GM23338 (cell line): ENCODE data around the gene TMPRSS11D. TPM values are rescaled to one million over a fixed set of nuclear protein-coding genes. Genes with fewer than 3 reads are reported as not detected.

Experiments
- ATAC-seq: fragments of 200-7000 bp; cut with Tn5 transposase; 3 replicates; pipeline ENCODE4 v1.9.1; 2020
- DNase-seq: peaks from one replicate; pipeline ENCODE4 v3.0.0-alpha.2; 2015; ENCODE audit warnings: low spot score
- H2AFZ ChIP-seq: fragments of 200-600 bp; sonication (generic); 2 replicates; pipeline ENCODE4 v1.8.0; 2016; ENCODE audit warnings: antibody characterized with exemption, mild to moderate bottlenecking, moderate library complexity
- H3F3A ChIP-seq: fragments of 200-600 bp; sonication (generic); replicated peaks from 2 replicates; pipeline ENCODE4 v1.8.0; 2017; ENCODE audit warnings: antibody characterized with exemption, mixed run types, low read depth
- H3K27ac ChIP-seq: fragments of 200-600 bp; sonication (generic); 2 replicates; pipeline ENCODE4 v1.6.1; 2016; ENCODE audit warnings: low read depth
- H3K27me3 ChIP-seq: fragments of 200-600 bp; sonication (generic); 2 replicates; pipeline ENCODE4 v1.8.0; 2016; ENCODE audit warnings: mild to moderate bottlenecking, mixed run types, moderate library complexity; ENCODE audit not compliant: insufficient read depth
- H3K36me3 ChIP-seq: fragments of 200-600 bp; sonication (generic); 2 replicates; pipeline ENCODE4 v1.8.0; 2016; ENCODE audit warnings: mild to moderate bottlenecking; ENCODE audit not compliant: insufficient read depth
- H3K4me1 ChIP-seq: fragments of 200-600 bp; sonication (generic); 2 replicates; pipeline ENCODE4 v1.8.0; 2016; ENCODE audit warnings: mild to moderate bottlenecking, moderate library complexity; ENCODE audit not compliant: insufficient read depth
- H3K4me2 ChIP-seq: fragments of 200-600 bp; sonication (generic); 2 replicates; pipeline ENCODE4 v1.7.1; 2017; ENCODE audit warnings: mixed run types
- H3K4me3 ChIP-seq: fragments of 200-600 bp; sonication (generic); 2 replicates; pipeline ENCODE4 v1.6.1; 2016; ENCODE audit warnings: mixed run types
- H3K79me2 ChIP-seq: fragments of 200-600 bp; sonication (generic); replicated peaks from 2 replicates; pipeline ENCODE4 v1.8.0; 2017; ENCODE audit warnings: mild to moderate bottlenecking; ENCODE audit not compliant: insufficient read depth
- H3K9me2 ChIP-seq: fragments of 200-600 bp; sonication (generic); 2 replicates; pipeline ENCODE4 v1.8.0; 2017; ENCODE audit not compliant: insufficient read depth
- H4K20me1 ChIP-seq: fragments of 200-600 bp; sonication (generic); replicated peaks from 2 replicates; pipeline ENCODE4 v1.8.0; 2017; ENCODE audit warnings: mild to moderate bottlenecking; ENCODE audit not compliant: insufficient read depth
- H3K27ac Mint-ChIP-seq: 2 replicates; pipeline ENCODE4 v1.8.0; 2020; ENCODE audit warnings: inconsistent platforms, mild to moderate bottlenecking, moderate library complexity, mixed read lengths
- H3K27me3 Mint-ChIP-seq: 3 replicates; pipeline ENCODE4 v1.8.0; 2022; ENCODE audit warnings: low read depth, mild to moderate bottlenecking, moderate library complexity, mixed read lengths, inconsistent platforms; ENCODE audit not compliant: insufficient read depth, poor library complexity
- H3K36me3 Mint-ChIP-seq: 3 replicates; pipeline ENCODE4 v1.8.0; 2021; ENCODE audit warnings: low read depth, mild to moderate bottlenecking, inconsistent platforms, moderate library complexity, mixed read lengths
- H3K4me1 Mint-ChIP-seq: 3 replicates; pipeline ENCODE4 v1.8.0; 2020; ENCODE audit warnings: mild to moderate bottlenecking, inconsistent platforms, mixed read lengths
- H3K4me3 Mint-ChIP-seq: 3 replicates; pipeline ENCODE4 v1.8.0; 2021; ENCODE audit warnings: moderate library complexity, mild to moderate bottlenecking, inconsistent platforms, mixed read lengths
- H3K9me3 Mint-ChIP-seq: 3 replicates; pipeline ENCODE4 v1.8.0; 2020; ENCODE audit warnings: moderate library complexity, mild to moderate bottlenecking, inconsistent platforms, mixed read lengths
- CREB1 ChIP-seq: fragments of 250-450 bp; sonication (Bioruptor Pico); IDR thresholded peaks from 2 replicates; pipeline ENCODE4 v1.5.0; 2020; ENCODE audit warnings: low read depth, mild to moderate bottlenecking, moderate library complexity
- CTCF ChIP-seq, 2 experiments: fragments of 200-600 bp in 1 of 2; sonication (generic) in 1 of 2; conservative IDR thresholded peaks; 2 replicates each; pipeline versions ENCODE4 v1.5.1 to v1.6.1; 2016 to 2017; ENCODE audit warnings: antibody characterized with exemption in 2 of 2, low read depth in 2 of 2, mild to moderate bottlenecking in 2 of 2, moderate library complexity in 1 of 2
- EZH2 ChIP-seq: fragments of 200-600 bp; sonication (generic); IDR thresholded peaks from one replicate; pipeline ENCODE4 v1.8.0; 2017; ENCODE audit warnings: antibody characterized with exemption, mild to moderate bottlenecking, low read depth; ENCODE audit not compliant: unreplicated experiment
- EZH2phosphoT487 ChIP-seq: fragments of 200-600 bp; sonication (generic); IDR thresholded peaks from one replicate; pipeline ENCODE4 v1.8.1; 2018; ENCODE audit warnings: antibody characterized with exemption; ENCODE audit not compliant: unreplicated experiment
- JUNB ChIP-seq: IDR thresholded peaks from one replicate; pipeline ENCODE4 v1.6.1; 2016; ENCODE audit warnings: antibody characterized with exemption; ENCODE audit not compliant: unreplicated experiment
- NANOG ChIP-seq: IDR thresholded peaks from 2 replicates; pipeline ENCODE4 v1.6.1; 2016; ENCODE audit warnings: antibody characterized with exemption, borderline replicate concordance
- POLR2AphosphoS5 ChIP-seq: IDR thresholded peaks from 2 replicates; pipeline ENCODE4 v1.6.1; 2016; ENCODE audit warnings: antibody characterized with exemption, low read depth
- REST ChIP-seq: IDR thresholded peaks from one replicate; pipeline ENCODE4 v1.6.1; 2018; ENCODE audit warnings: antibody characterized with exemption; ENCODE audit not compliant: unreplicated experiment
- STAT1 ChIP-seq: IDR thresholded peaks from one replicate; pipeline ENCODE4 v1.6.1; 2016; ENCODE audit warnings: antibody characterized with exemption; ENCODE audit not compliant: unreplicated experiment
- ZNF114 ChIP-seq: fragments of 250-450 bp; sonication (Bioruptor Pico); IDR thresholded peaks from 2 replicates; pipeline ENCODE4 v1.5.0; 2020; ENCODE audit warnings: mild to moderate bottlenecking, moderate library complexity
- ZNF331 ChIP-seq: fragments of 250-450 bp; sonication (Bioruptor Pico); IDR thresholded peaks from 2 replicates; pipeline ENCODE4 v1.5.0; 2020; ENCODE audit warnings: low read depth, mild to moderate bottlenecking, moderate library complexity
- polyA plus RNA-seq: library from polyadenylated mRNA; unstranded; fragments of >200 nt; fragmentation: Nextera tagmentation; extraction: Ambion mirVana; gene quantifications from 2 replicates; pipeline ENCODE4 v1.2.1, GENCODE V29; 2016
- total RNA-seq: library from RNA; depleted of rRNA; stranded (reverse); fragments of >200 nt; shearing (Covaris generic); gene quantifications from 2 replicates; pipeline ENCODE4 v1.2.3, GENCODE V29; 2014
- TF ChIP-seq, protein P1 (sequence below): IDR thresholded peaks from 2 replicates; pipeline ENCODE4 v1.6.1; 2016; ENCODE audit warnings: antibody characterized with exemption
- TF ChIP-seq, protein P2 (sequence below): fragments of 250-450 bp; sonication (Bioruptor Pico); IDR thresholded peaks from 2 replicates; pipeline ENCODE4 v1.5.0; 2020; ENCODE audit warnings: mild to moderate bottlenecking, moderate library complexity

TMPRSS11D gene
- total and polyA plus RNA-seq, 2 experiments from 2014 or later = not detected

DNA sequence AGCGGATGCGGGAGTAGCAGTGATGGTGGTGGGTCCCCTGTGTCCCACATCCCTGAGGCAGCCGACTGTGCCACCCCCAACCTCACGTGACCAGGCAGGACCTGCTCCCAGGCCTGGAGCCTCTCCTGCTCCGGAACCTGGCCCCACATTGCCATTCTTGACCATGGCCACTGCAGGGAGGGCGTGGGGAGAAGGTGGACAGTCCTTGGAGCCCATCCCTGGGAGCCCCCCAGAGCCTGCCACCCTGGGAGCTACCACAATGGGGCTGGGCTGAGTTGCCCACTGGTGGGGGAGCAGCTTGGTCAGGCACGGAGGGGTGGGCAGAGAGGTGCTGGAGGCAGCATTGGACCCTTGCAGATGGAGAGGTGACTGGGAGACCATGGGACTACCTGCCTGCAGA is 42.7 kb upstream of the TMPRSS11D start:
- Mint-ChIP-seq H3K27me3 (no peaks in the 10 kb centered on the region), H3K36me3 (peaks cover 3% of the 10 kb centered on the region; the same call in 1 of the 3 replicates), H3K4me1 (no peaks in the 10 kb centered on the region), H3K27ac (no peak overlapping the region), H3K9me3 (peaks cover 6% of the 10 kb centered on the region), H3K4me3 (no peak overlapping the region)
- DNase-seq (no peak), ATAC-seq (no peak)
- Histone ChIP-seq H3K27ac (no peak overlapping the region), H3K4me1 (no peaks in the 10 kb centered on the region), H3K4me3 (no peak overlapping the region), H3F3A (no peaks in the 10 kb centered on the region), H3K4me2 (no peak overlapping the region), H3K27me3 (no peaks in the 10 kb centered on the region), H2AFZ (no peak overlapping the region), H3K79me2 (no peaks in the 10 kb centered on the region), H4K20me1 (no peaks in the 10 kb centered on the region), H3K36me3 (no peaks in the 10 kb centered on the region), H3K9me2 (no peaks in the 10 kb centered on the region)
- TF ChIP-seq, protein P1, sequence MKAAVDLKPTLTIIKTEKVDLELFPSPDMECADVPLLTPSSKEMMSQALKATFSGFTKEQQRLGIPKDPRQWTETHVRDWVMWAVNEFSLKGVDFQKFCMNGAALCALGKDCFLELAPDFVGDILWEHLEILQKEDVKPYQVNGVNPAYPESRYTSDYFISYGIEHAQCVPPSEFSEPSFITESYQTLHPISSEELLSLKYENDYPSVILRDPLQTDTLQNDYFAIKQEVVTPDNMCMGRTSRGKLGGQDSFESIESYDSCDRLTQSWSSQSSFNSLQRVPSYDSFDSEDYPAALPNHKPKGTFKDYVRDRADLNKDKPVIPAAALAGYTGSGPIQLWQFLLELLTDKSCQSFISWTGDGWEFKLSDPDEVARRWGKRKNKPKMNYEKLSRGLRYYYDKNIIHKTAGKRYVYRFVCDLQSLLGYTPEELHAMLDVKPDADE = no peak
- TF ChIP-seq EZH2phosphoT487 = no peak
- TF ChIP-seq NANOG = no peak
- no peak for TF ChIP-seq ZNF114 (CRISPR knock-in tag)
- TF ChIP-seq ZNF331 (CRISPR knock-in tag) = no peak
- no peak for TF ChIP-seq CTCF (conservative IDR thresholded peaks at IDR 0.05; ENCODE audit: low read depth in 2 of 2)
- TF ChIP-seq STAT1 = no peak
- TF ChIP-seq REST = no peak
- TF ChIP-seq JUNB = no peak
- TF ChIP-seq, protein P2, sequence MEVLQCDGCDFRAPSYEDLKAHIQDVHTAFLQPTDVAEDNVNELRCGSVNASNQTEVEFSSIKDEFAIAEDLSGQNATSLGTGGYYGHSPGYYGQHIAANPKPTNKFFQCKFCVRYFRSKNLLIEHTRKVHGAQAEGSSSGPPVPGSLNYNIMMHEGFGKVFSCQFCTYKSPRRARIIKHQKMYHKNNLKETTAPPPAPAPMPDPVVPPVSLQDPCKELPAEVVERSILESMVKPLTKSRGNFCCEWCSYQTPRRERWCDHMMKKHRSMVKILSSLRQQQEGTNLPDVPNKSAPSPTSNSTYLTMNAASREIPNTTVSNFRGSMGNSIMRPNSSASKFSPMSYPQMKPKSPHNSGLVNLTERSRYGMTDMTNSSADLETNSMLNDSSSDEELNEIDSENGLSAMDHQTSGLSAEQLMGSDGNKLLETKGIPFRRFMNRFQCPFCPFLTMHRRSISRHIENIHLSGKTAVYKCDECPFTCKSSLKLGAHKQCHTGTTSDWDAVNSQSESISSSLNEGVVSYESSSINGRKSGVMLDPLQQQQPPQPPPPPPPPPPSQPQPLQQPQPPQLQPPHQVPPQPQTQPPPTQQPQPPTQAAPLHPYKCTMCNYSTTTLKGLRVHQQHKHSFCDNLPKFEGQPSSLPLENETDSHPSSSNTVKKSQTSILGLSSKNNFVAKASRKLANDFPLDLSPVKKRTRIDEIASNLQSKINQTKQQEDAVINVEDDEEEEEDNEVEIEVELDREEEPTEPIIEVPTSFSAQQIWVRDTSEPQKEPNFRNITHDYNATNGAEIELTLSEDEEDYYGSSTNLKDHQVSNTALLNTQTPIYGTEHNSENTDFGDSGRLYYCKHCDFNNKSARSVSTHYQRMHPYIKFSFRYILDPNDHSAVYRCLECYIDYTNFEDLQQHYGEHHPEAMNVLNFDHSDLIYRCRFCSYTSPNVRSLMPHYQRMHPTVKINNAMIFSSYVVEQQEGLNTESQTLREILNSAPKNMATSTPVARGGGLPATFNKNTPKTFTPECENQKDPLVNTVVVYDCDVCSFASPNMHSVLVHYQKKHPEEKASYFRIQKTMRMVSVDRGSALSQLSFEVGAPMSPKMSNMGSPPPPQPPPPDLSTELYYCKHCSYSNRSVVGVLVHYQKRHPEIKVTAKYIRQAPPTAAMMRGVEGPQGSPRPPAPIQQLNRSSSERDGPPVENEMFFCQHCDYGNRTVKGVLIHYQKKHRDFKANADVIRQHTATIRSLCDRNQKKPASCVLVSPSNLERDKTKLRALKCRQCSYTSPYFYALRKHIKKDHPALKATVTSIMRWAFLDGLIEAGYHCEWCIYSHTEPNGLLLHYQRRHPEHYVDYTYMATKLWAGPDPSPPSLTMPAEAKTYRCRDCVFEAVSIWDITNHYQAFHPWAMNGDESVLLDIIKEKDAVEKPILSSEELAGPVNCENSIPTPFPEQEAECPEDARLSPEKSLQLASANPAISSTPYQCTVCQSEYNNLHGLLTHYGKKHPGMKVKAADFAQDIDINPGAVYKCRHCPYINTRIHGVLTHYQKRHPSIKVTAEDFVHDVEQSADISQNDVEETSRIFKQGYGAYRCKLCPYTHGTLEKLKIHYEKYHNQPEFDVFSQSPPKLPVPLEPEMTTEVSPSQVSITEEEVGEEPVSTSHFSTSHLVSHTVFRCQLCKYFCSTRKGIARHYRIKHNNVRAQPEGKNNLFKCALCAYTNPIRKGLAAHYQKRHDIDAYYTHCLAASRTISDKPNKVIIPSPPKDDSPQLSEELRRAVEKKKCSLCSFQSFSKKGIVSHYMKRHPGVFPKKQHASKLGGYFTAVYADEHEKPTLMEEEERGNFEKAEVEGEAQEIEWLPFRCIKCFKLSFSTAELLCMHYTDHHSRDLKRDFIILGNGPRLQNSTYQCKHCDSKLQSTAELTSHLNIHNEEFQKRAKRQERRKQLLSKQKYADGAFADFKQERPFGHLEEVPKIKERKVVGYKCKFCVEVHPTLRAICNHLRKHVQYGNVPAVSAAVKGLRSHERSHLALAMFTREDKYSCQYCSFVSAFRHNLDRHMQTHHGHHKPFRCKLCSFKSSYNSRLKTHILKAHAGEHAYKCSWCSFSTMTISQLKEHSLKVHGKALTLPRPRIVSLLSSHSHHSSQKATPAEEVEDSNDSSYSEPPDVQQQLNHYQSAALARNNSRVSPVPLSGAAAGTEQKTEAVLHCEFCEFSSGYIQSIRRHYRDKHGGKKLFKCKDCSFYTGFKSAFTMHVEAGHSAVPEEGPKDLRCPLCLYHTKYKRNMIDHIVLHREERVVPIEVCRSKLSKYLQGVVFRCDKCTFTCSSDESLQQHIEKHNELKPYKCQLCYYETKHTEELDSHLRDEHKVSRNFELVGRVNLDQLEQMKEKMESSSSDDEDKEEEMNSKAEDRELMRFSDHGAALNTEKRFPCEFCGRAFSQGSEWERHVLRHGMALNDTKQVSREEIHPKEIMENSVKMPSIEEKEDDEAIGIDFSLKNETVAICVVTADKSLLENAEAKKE (CRISPR knock-in tag) = no peak
- no peak for TF ChIP-seq CREB1
- TF ChIP-seq EZH2 = no peak
- TF ChIP-seq POLR2AphosphoS5 = no peak
